GM12892 (cell line): ENCODE data around the gene MAGEB3.

Experiments used
- POLR2A ChIP-seq: IDR thresholded peaks from 2 replicates; pipeline ENCODE4 v1.6.1; 2011; ENCODE audit warnings: low read depth, low read length, control low read depth
- POLR2AphosphoS5 ChIP-seq: IDR thresholded peaks from 2 replicates; pipeline ENCODE4 v1.6.1; 2011; ENCODE audit warnings: low read depth, low read length, control low read depth
- TAF1 ChIP-seq: IDR thresholded peaks from 2 replicates; pipeline ENCODE4 v1.6.1; 2011; ENCODE audit warnings: low read depth, mild to moderate bottlenecking, control low read depth, low read length, borderline replicate concordance

GRCh38 chrX:30190426-30190825 is 40.0 kb upstream of the MAGEB3 start:
- TF ChIP-seq POLR2A (no peak), POLR2AphosphoS5 (no peak), TAF1 (no peak)
